HEK293 (cell line): ENCODE data around the gene RNF217.

Experiments
- CTCF ChIA-PET: fragments of 350-600 bp; formaldehyde crosslinking; extraction: SDS; loops from one replicate; lab custom pipeline; 2021; ENCODE audit warnings: antibody characterized with exemption; lab: Yijun Ruan, JAX
- POLR2A ChIA-PET: fragments of 300-600 bp; formaldehyde crosslinking; extraction: SDS; loops from one replicate; lab custom pipeline; 2020; ENCODE audit warnings: antibody characterized with exemption, inconsistent platforms; lab: Yijun Ruan, JAX
- H3K27ac ChIP-seq: fragments of 200-500 bp; sonication (Bioruptor generic); 2 replicates; pipeline ENCODE4 v1.5.1; 2014; ENCODE audit warnings: low read depth, low read length, control low read depth, inconsistent platforms; ENCODE audit errors: extremely low read depth
- H3K36me3 ChIP-seq, 2 experiments: fragments of 200-500 bp in 1 of 2; sonication (Bioruptor generic) in 1 of 2; 1 replicate in 1 of 2; 2 replicates in 1 of 2; pipeline ENCODE4 v1.5.1; 2014 to 2017; ENCODE audit warnings: inconsistent platforms in 2 of 2, low read length in 2 of 2; ENCODE audit not compliant: control insufficient read depth in 2 of 2, insufficient read depth in 1 of 2
- H3K4me1 ChIP-seq: fragments of 200-500 bp; sonication (Bioruptor generic); 2 replicates; pipeline ENCODE4 v1.5.1; 2014; ENCODE audit warnings: mild to moderate bottlenecking, low read length, inconsistent platforms; ENCODE audit not compliant: control insufficient read depth, insufficient read depth
- H3K4me3 ChIP-seq: 2 replicates; pipeline ENCODE4 v1.5.1; 2011; ENCODE audit warnings: low read depth, mild to moderate bottlenecking, control low read depth, low read length, moderate library complexity
- H3K9me3 ChIP-seq: fragments of 200-500 bp; sonication (Bioruptor generic); 2 replicates; pipeline ENCODE4 v1.5.1; 2014; ENCODE audit warnings: low read depth, low read length, inconsistent platforms; ENCODE audit not compliant: control insufficient read depth, insufficient read depth
- GFI1B ChIP-seq: fragments of 450-650 bp; formaldehyde crosslinking; IDR thresholded peaks from 2 replicates; pipeline ENCODE4 v1.5.1; 2016; ENCODE audit warnings: missing biosample characterization, missing genetic modification characterization
- GLIS2 ChIP-seq: fragments of 450-650 bp; formaldehyde crosslinking; IDR thresholded peaks from 2 replicates; pipeline ENCODE4 v1.5.1; 2016; ENCODE audit warnings: missing biosample characterization, missing genetic modification characterization
- HOXD13 ChIP-seq: sonication (generic); formaldehyde crosslinking; IDR thresholded peaks from 2 replicates; pipeline ENCODE4 v1.8.0; 2022; ENCODE audit warnings: missing genetic modification reagents, borderline replicate concordance
- KLF10 ChIP-seq: fragments of 450-650 bp; IDR thresholded peaks from 2 replicates; pipeline ENCODE4 v1.5.1; 2018; ENCODE audit warnings: missing biosample characterization, mild to moderate bottlenecking, missing genetic modification characterization
- RBAK ChIP-seq: fragments of 450-650 bp; formaldehyde crosslinking; IDR thresholded peaks from 2 replicates; pipeline ENCODE4 v1.5.1; 2016; ENCODE audit warnings: missing biosample characterization, missing genetic modification characterization
- YY1 ChIP-seq: fragments of 450-650 bp; formaldehyde crosslinking; IDR thresholded peaks from 2 replicates; pipeline ENCODE4 v1.5.1; 2018; ENCODE audit warnings: missing biosample characterization, missing genetic modification characterization
- YY2 ChIP-seq: fragments of 450-650 bp; formaldehyde crosslinking; IDR thresholded peaks from 2 replicates; pipeline ENCODE4 v1.5.1; 2016; ENCODE audit warnings: missing biosample characterization, missing genetic modification characterization
- ZBTB21 ChIP-seq: fragments of 450-650 bp; formaldehyde crosslinking; IDR thresholded peaks from 2 replicates; pipeline ENCODE4 v1.5.1; 2017; ENCODE audit warnings: missing biosample characterization, missing genetic modification characterization
- ZNF132 ChIP-seq: fragments of 450-650 bp; formaldehyde crosslinking; IDR thresholded peaks from 2 replicates; pipeline ENCODE4 v1.5.1; 2017; ENCODE audit warnings: missing biosample characterization, missing genetic modification characterization, borderline replicate concordance
- ZNF140 ChIP-seq: fragments of 450-650 bp; formaldehyde crosslinking; IDR thresholded peaks from 2 replicates; pipeline ENCODE4 v1.5.1; 2016; ENCODE audit warnings: missing biosample characterization, missing genetic modification characterization
- ZNF146 ChIP-seq: fragments of 450-650 bp; formaldehyde crosslinking; IDR thresholded peaks from 2 replicates; pipeline ENCODE4 v1.5.1; 2016; ENCODE audit warnings: missing biosample characterization, missing genetic modification characterization
- ZNF202 ChIP-seq: fragments of 450-650 bp; formaldehyde crosslinking; IDR thresholded peaks from 2 replicates; pipeline ENCODE4 v1.5.1; 2016; ENCODE audit warnings: missing biosample characterization, missing genetic modification characterization, borderline replicate concordance
- ZNF239 ChIP-seq: fragments of 450-650 bp; formaldehyde crosslinking; IDR thresholded peaks from 2 replicates; pipeline ENCODE4 v1.5.1; 2016; ENCODE audit warnings: missing biosample characterization, missing genetic modification characterization
- ZNF266 ChIP-seq: fragments of 450-650 bp; formaldehyde crosslinking; IDR thresholded peaks from 2 replicates; pipeline ENCODE4 v1.5.1; 2016; ENCODE audit warnings: missing biosample characterization, missing genetic modification characterization, low read depth
- ZNF274 ChIP-seq, 2 experiments: fragments of 200-500 bp in 1 of 2; fragments of 450-650 bp in 1 of 2; sonication (Bioruptor generic) in 1 of 2; formaldehyde crosslinking in 1 of 2; IDR thresholded peaks; 2 replicates each; pipeline versions ENCODE4 v1.5.1 to v1.6.1; 2014 to 2016; ENCODE audit warnings: borderline replicate concordance in 1 of 2, inconsistent platforms in 1 of 2, low read length in 1 of 2, missing biosample characterization in 1 of 2, missing genetic modification characterization in 1 of 2
- ZNF324 ChIP-seq: fragments of 450-650 bp; formaldehyde crosslinking; IDR thresholded peaks from 2 replicates; pipeline ENCODE4 v1.5.1; 2016; ENCODE audit warnings: missing biosample characterization, missing genetic modification characterization
- ZNF354C ChIP-seq: fragments of 450-650 bp; formaldehyde crosslinking; IDR thresholded peaks from 2 replicates; pipeline ENCODE4 v1.5.1; 2016; ENCODE audit warnings: missing biosample characterization, missing genetic modification characterization, low read depth, borderline replicate concordance
- ZNF548 ChIP-seq: fragments of 450-650 bp; formaldehyde crosslinking; IDR thresholded peaks from 2 replicates; pipeline ENCODE4 v1.5.1; 2016; ENCODE audit warnings: missing biosample characterization, missing genetic modification characterization
- ZNF571 ChIP-seq: fragments of 450-650 bp; formaldehyde crosslinking; IDR thresholded peaks from 2 replicates; pipeline ENCODE4 v1.5.0; 2017; ENCODE audit warnings: missing biosample characterization, missing genetic modification characterization
- ZNF600 ChIP-seq: fragments of 450-650 bp; formaldehyde crosslinking; IDR thresholded peaks from 2 replicates; pipeline ENCODE4 v1.5.1; 2016; ENCODE audit warnings: missing biosample characterization, missing genetic modification characterization
- ZNF610 ChIP-seq: fragments of 450-650 bp; formaldehyde crosslinking; IDR thresholded peaks from 2 replicates; pipeline ENCODE4 v1.5.1; 2016; ENCODE audit warnings: missing biosample characterization, missing genetic modification characterization, borderline replicate concordance
- ZNF621 ChIP-seq: fragments of 450-650 bp; formaldehyde crosslinking; IDR thresholded peaks from 2 replicates; pipeline ENCODE4 v1.5.1; 2017; ENCODE audit warnings: missing biosample characterization, missing genetic modification characterization
- ZNF624 ChIP-seq: fragments of 450-650 bp; formaldehyde crosslinking; IDR thresholded peaks from 2 replicates; pipeline ENCODE4 v1.5.1; 2017; ENCODE audit warnings: missing biosample characterization, missing genetic modification characterization
- ZNF658 ChIP-seq: fragments of 450-650 bp; formaldehyde crosslinking; IDR thresholded peaks from 2 replicates; pipeline ENCODE4; 2016; ENCODE audit warnings: missing biosample characterization, missing genetic modification characterization
- TF ChIP-seq, protein P1 (sequence below): fragments of 450-650 bp; IDR thresholded peaks from 2 replicates; pipeline ENCODE4 v1.5.1; 2018; ENCODE audit warnings: missing biosample characterization, mild to moderate bottlenecking, missing genetic modification characterization
- TF ChIP-seq, protein P2 (sequence below): fragments of 450-650 bp; formaldehyde crosslinking; IDR thresholded peaks from 2 replicates; pipeline ENCODE4 v1.5.1; 2016; ENCODE audit warnings: missing biosample characterization, missing genetic modification characterization
- TF ChIP-seq, protein P3 (sequence below): fragments of 450-650 bp; formaldehyde crosslinking; IDR thresholded peaks from 2 replicates; pipeline ENCODE4 v1.5.1; 2017; ENCODE audit warnings: missing biosample characterization, mild to moderate bottlenecking, missing genetic modification characterization, moderate library complexity
- TF ChIP-seq, protein P4 (sequence below): fragments of 450-650 bp; formaldehyde crosslinking; IDR thresholded peaks from 2 replicates; pipeline ENCODE4 v1.5.1; 2017; ENCODE audit warnings: missing biosample characterization, missing genetic modification characterization
- TF ChIP-seq, protein P5 (sequence below): fragments of 450-650 bp; formaldehyde crosslinking; IDR thresholded peaks from 2 replicates; pipeline ENCODE4 v1.5.1; 2016; ENCODE audit warnings: missing biosample characterization, missing genetic modification characterization

The RNF217 gene

DNA sequence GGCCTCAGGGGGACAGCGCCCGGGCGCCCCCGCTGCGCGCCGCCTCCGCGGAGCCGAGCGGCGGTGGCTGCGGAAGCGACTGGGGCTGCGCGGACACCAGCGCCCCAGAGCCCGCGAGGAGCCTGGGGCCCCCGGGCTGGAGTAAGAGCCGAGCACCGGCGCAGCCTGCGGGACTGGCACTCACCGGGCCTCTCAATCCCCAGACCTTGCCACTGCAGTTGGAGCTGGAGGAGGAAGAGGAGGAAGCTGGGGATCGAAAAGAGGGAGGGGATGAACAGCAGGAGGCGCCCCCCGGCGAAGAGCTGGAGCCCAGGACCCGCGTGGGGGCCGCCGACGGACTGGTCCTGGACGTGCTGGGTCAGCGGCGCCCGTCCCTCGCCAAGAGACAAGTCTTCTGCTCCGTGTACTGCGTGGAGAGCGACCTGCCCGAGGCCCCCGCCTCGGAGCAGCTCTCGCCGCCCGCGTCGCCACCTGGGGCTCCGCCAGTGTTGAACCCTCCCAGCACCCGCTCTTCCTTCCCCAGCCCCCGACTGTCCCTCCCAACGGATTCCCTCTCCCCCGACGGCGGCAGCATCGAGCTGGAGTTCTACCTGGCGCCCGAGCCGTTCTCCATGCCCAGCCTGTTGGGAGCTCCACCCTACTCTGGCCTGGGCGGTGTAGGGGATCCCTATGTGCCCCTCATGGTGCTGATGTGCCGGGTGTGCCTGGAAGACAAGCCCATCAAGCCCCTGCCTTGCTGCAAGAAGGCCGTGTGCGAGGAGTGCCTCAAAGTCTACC, 590 bp downstream of the RNF217 start:
- ChIA-PET CTCF (interaction anchor here (0.6 to 3.7 kb wide), 7 partner anchors 12 to 225 kb away, joined by 3 to 26 read pairs (median 4); no protein-coding TSS in a partner anchor), POLR2A (interaction anchor here (0.6 to 1.8 kb wide), 10 partner anchors 11 to 191 kb away, joined by 3 to 8 read pairs (median 4); partner anchors contain the start of gene TPD52L1)
- Histone ChIP-seq H3K27ac (peak overlapping the region; percentile 96), H3K4me3 (peak overlapping the region; percentile 89), H3K36me3 (peaks cover 1 to 7% of the 10 kb centered on the region in 2 experiments; a peak in 2 of 3 replicates), H3K9me3 (no peaks in the 10 kb centered on the region), H3K4me1 (peaks cover 9% of the 10 kb centered on the region; the same call in 1 of the 2 replicates)
- TF ChIP-seq ZNF621 (tag by site-specific recombination): no peak
- TF ChIP-seq ZBTB21 (tag by site-specific recombination): no peak
- TF ChIP-seq ZNF571 (tag by site-specific recombination): no peak
- no peak for TF ChIP-seq ZNF624 (tag by site-specific recombination)
- no peak for TF ChIP-seq ZNF610
- TF ChIP-seq KLF10 (tag by site-specific recombination): no peak
- 0 out of 2 replicates have a peak, but pooled peaks have one; percentile 25 for TF ChIP-seq ZNF324
- no peak for TF ChIP-seq ZNF140 (tag by site-specific recombination)
- TF ChIP-seq ZNF202 (tag by site-specific recombination): no peak
- TF ChIP-seq, protein P1, sequence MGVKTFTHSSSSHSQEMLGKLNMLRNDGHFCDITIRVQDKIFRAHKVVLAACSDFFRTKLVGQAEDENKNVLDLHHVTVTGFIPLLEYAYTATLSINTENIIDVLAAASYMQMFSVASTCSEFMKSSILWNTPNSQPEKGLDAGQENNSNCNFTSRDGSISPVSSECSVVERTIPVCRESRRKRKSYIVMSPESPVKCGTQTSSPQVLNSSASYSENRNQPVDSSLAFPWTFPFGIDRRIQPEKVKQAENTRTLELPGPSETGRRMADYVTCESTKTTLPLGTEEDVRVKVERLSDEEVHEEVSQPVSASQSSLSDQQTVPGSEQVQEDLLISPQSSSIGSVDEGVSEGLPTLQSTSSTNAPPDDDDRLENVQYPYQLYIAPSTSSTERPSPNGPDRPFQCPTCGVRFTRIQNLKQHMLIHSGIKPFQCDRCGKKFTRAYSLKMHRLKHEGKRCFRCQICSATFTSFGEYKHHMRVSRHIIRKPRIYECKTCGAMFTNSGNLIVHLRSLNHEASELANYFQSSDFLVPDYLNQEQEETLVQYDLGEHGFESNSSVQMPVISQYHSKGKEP (tag by site-specific recombination): no peak
- no peak for TF ChIP-seq ZNF548 (tag by site-specific recombination)
- TF ChIP-seq ZNF658 (tag by site-specific recombination): no peak
- no peak for TF ChIP-seq ZNF354C (tag by site-specific recombination)
- no peak for TF ChIP-seq YY2 (tag by site-specific recombination)
- TF ChIP-seq, protein P2, sequence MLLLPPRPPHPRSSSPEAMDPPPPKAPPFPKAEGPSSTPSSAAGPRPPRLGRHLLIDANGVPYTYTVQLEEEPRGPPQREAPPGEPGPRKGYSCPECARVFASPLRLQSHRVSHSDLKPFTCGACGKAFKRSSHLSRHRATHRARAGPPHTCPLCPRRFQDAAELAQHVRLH (tag by site-specific recombination): no peak
- TF ChIP-seq YY1 (tag by site-specific recombination): no peak
- TF ChIP-seq HOXD13: no peak
- no peak for TF ChIP-seq ZNF266
- TF ChIP-seq, protein P3, sequence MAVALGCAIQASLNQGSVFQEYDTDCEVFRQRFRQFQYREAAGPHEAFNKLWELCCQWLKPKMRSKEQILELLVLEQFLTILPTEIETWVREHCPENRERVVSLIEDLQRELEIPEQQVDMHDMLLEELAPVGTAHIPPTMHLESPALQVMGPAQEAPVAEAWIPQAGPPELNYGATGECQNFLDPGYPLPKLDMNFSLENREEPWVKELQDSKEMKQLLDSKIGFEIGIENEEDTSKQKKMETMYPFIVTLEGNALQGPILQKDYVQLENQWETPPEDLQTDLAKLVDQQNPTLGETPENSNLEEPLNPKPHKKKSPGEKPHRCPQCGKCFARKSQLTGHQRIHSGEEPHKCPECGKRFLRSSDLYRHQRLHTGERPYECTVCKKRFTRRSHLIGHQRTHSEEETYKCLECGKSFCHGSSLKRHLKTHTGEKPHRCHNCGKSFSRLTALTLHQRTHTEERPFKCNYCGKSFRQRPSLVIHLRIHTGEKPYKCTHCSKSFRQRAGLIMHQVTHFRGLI (tag by site-specific recombination): peak; percentile 68
- TF ChIP-seq, protein P4, sequence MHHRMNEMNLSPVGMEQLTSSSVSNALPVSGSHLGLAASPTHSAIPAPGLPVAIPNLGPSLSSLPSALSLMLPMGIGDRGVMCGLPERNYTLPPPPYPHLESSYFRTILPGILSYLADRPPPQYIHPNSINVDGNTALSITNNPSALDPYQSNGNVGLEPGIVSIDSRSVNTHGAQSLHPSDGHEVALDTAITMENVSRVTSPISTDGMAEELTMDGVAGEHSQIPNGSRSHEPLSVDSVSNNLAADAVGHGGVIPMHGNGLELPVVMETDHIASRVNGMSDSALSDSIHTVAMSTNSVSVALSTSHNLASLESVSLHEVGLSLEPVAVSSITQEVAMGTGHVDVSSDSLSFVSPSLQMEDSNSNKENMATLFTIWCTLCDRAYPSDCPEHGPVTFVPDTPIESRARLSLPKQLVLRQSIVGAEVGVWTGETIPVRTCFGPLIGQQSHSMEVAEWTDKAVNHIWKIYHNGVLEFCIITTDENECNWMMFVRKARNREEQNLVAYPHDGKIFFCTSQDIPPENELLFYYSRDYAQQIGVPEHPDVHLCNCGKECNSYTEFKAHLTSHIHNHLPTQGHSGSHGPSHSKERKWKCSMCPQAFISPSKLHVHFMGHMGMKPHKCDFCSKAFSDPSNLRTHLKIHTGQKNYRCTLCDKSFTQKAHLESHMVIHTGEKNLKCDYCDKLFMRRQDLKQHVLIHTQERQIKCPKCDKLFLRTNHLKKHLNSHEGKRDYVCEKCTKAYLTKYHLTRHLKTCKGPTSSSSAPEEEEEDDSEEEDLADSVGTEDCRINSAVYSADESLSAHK: peak; percentile 8; the same call in 1 of the 2 replicates
- no peak for TF ChIP-seq ZNF274 (IDR thresholded peaks at IDR 0.05; ENCODE audit: low read length)
- TF ChIP-seq ZNF274 (tag by site-specific recombination; IDR thresholded peaks at IDR 0.05; ENCODE audit: borderline replicate concordance): no peak
- peak; percentile 97 for TF ChIP-seq GLIS2
- no peak for TF ChIP-seq RBAK (tag by site-specific recombination)
- no peak for TF ChIP-seq ZNF239
- 0 out of 2 replicates have a peak, but pooled peaks have one; percentile 8 for TF ChIP-seq GFI1B (tag by site-specific recombination)
- TF ChIP-seq ZNF600 (tag by site-specific recombination): peak; percentile 69; the same call in 1 of the 2 replicates
- TF ChIP-seq, protein P5, sequence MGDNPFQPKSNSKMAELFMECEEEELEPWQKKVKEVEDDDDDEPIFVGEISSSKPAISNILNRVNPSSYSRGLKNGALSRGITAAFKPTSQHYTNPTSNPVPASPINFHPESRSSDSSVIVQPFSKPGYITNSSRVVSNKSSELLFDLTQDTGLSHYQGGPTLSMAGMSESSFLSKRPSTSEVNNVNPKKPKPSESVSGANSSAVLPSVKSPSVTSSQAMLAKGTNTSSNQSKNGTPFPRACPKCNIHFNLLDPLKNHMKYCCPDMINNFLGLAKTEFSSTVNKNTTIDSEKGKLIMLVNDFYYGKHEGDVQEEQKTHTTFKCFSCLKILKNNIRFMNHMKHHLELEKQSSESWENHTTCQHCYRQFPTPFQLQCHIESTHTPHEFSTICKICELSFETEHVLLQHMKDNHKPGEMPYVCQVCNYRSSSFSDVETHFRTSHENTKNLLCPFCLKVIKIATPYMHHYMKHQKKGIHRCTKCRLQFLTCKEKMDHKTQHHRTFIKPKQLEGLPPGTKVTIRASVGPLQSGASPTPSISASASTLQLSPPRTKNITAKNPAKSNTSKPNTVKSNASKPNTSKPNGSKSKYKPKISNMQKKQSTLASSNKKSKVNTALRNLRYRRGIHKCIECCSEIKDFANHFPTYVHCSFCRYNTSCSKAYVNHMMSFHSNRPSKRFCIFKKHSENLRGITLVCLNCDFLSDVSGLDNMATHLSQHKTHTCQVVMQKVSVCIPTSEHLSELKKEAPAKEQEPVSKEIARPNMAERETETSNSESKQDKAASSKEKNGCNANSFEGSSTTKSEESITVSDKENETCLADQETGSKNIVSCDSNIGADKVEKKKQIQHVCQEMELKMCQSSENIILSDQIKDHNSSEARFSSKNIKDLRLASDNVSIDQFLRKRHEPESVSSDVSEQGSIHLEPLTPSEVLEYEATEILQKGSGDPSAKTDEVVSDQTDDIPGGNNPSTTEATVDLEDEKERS (tag by site-specific recombination): no peak
- no peak for TF ChIP-seq ZNF132 (tag by site-specific recombination)
- TF ChIP-seq ZNF146 (tag by site-specific recombination): no peak
